Measurements from ENCODE around the gene CDK10. TPM values are rescaled to one million over a fixed set of nuclear protein-coding genes. Genes with fewer than 3 reads are reported as not detected.

CDK10 gene
- total and polyA plus RNA-seq, 9 of the 15 experiments (the other 6 are each of a cell fraction or from before 2014, with no cell fraction given) = 2.0 to 85.1 (median 40.1) TPM

DNA sequence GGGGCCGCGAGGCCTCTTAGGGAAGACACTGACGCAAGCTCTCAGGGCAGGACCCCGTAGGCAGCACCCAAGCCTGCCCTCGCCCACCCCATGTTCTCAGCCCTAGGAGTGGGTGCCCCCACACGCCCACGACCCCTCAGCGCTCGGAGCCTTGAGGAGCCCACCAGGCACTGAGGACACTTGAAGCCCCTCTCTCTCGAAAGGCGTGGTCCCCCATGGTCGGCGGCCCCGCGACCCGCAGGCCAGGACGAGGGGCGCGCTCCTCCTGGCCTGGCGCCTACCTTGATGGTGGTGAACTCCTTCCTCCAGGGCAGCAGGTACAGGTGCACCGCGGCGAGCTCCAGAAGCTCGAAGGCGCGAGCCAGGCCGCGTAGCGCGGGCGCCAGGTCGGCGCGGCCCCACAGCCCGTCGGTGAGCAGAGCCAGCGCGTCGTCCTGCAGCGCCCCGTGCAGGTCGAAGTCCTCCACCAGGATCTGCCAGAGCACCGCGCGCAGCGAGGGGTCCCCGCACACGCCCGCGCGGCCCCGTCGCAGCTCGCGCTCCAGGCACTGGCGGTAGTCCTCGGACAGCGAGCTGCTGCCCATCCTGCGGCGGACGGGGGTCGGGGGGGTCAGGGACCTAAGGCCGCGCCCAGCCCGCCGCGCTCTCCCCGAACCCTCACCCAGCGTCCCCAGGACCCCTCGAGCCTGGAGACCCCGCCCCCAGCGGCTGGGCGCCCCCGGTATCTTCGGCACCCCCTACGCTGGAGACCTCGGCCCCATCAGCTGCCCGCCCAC is 14.3 kb downstream of the CDK10 start (continued):
- TF ChIP-seq, protein P1, sequence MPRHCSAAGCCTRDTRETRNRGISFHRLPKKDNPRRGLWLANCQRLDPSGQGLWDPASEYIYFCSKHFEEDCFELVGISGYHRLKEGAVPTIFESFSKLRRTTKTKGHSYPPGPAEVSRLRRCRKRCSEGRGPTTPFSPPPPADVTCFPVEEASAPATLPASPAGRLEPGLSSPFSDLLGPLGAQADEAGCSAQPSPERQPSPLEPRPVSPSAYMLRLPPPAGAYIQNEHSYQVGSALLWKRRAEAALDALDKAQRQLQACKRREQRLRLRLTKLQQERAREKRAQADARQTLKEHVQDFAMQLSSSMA (CRISPR knock-in tag; IDR thresholded peaks at IDR 0.05) = no peak
- TF ChIP-seq, protein P2, sequence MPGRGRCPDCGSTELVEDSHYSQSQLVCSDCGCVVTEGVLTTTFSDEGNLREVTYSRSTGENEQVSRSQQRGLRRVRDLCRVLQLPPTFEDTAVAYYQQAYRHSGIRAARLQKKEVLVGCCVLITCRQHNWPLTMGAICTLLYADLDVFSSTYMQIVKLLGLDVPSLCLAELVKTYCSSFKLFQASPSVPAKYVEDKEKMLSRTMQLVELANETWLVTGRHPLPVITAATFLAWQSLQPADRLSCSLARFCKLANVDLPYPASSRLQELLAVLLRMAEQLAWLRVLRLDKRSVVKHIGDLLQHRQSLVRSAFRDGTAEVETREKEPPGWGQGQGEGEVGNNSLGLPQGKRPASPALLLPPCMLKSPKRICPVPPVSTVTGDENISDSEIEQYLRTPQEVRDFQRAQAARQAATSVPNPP (IDR thresholded peaks at IDR 0.05; ENCODE audit: borderline replicate concordance, insufficient read depth, insufficient read length) = no peak
- TF ChIP-seq, protein P3, sequence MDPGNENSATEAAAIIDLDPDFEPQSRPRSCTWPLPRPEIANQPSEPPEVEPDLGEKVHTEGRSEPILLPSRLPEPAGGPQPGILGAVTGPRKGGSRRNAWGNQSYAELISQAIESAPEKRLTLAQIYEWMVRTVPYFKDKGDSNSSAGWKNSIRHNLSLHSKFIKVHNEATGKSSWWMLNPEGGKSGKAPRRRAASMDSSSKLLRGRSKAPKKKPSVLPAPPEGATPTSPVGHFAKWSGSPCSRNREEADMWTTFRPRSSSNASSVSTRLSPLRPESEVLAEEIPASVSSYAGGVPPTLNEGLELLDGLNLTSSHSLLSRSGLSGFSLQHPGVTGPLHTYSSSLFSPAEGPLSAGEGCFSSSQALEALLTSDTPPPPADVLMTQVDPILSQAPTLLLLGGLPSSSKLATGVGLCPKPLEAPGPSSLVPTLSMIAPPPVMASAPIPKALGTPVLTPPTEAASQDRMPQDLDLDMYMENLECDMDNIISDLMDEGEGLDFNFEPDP (CRISPR knock-in tag; IDR thresholded peaks at IDR 0.05) = no peak
- TF ChIP-seq, protein P4, sequence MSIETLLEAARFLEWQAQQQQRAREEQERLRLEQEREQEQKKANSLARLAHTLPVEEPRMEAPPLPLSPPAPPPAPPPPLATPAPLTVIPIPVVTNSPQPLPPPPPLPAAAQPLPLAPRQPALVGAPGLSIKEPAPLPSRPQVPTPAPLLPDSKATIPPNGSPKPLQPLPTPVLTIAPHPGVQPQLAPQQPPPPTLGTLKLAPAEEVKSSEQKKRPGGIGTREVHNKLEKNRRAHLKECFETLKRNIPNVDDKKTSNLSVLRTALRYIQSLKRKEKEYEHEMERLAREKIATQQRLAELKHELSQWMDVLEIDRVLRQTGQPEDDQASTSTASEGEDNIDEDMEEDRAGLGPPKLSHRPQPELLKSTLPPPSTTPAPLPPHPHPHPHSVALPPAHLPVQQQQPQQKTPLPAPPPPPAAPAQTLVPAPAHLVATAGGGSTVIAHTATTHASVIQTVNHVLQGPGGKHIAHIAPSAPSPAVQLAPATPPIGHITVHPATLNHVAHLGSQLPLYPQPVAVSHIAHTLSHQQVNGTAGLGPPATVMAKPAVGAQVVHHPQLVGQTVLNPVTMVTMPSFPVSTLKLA (conservative IDR thresholded peaks at IDR 0.05) = no peak; a peak in 1 of 4 replicates
- TF ChIP-seq SPI1 (IDR thresholded peaks at IDR 0.05; ENCODE audit: borderline replicate concordance, low read depth, low read length) (no peak), FOXM1 (IDR thresholded peaks at IDR 0.05; ENCODE audit: low read depth) (no peak), FOXM1 (CRISPR knock-in tag; IDR thresholded peaks at IDR 0.05; ENCODE audit: low read depth) (no peak; the same call in 1 of the 2 replicates), ZNF584 (CRISPR knock-in tag; IDR thresholded peaks at IDR 0.05; ENCODE audit: low read depth) (no peak), CBFA2T3 (IDR thresholded peaks at IDR 0.05) (no peak), SREBF1 (IDR thresholded peaks at IDR 0.05; ENCODE audit: borderline replicate concordance, low read depth, low read length) (no peak), ZSCAN29 (IDR thresholded peaks at IDR 0.05) (no peak)
- TF ChIP-seq, protein P5, sequence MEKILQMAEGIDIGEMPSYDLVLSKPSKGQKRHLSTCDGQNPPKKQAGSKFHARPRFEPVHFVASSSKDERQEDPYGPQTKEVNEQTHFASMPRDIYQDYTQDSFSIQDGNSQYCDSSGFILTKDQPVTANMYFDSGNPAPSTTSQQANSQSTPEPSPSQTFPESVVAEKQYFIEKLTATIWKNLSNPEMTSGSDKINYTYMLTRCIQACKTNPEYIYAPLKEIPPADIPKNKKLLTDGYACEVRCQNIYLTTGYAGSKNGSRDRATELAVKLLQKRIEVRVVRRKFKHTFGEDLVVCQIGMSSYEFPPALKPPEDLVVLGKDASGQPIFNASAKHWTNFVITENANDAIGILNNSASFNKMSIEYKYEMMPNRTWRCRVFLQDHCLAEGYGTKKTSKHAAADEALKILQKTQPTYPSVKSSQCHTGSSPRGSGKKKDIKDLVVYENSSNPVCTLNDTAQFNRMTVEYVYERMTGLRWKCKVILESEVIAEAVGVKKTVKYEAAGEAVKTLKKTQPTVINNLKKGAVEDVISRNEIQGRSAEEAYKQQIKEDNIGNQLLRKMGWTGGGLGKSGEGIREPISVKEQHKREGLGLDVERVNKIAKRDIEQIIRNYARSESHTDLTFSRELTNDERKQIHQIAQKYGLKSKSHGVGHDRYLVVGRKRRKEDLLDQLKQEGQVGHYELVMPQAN (IDR thresholded peaks at IDR 0.05; ENCODE audit: borderline replicate concordance) = no peak
- TF ChIP-seq, protein P6, sequence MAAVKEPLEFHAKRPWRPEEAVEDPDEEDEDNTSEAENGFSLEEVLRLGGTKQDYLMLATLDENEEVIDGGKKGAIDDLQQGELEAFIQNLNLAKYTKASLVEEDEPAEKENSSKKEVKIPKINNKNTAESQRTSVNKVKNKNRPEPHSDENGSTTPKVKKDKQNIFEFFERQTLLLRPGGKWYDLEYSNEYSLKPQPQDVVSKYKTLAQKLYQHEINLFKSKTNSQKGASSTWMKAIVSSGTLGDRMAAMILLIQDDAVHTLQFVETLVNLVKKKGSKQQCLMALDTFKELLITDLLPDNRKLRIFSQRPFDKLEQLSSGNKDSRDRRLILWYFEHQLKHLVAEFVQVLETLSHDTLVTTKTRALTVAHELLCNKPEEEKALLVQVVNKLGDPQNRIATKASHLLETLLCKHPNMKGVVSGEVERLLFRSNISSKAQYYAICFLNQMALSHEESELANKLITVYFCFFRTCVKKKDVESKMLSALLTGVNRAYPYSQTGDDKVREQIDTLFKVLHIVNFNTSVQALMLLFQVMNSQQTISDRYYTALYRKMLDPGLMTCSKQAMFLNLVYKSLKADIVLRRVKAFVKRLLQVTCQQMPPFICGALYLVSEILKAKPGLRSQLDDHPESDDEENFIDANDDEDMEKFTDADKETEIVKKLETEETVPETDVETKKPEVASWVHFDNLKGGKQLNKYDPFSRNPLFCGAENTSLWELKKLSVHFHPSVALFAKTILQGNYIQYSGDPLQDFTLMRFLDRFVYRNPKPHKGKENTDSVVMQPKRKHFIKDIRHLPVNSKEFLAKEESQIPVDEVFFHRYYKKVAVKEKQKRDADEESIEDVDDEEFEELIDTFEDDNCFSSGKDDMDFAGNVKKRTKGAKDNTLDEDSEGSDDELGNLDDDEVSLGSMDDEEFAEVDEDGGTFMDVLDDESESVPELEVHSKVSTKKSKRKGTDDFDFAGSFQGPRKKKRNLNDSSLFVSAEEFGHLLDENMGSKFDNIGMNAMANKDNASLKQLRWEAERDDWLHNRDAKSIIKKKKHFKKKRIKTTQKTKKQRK (IDR thresholded peaks at IDR 0.05; ENCODE audit: borderline replicate concordance, low read depth, low read length) = no peak
- TF ChIP-seq, protein P7, sequence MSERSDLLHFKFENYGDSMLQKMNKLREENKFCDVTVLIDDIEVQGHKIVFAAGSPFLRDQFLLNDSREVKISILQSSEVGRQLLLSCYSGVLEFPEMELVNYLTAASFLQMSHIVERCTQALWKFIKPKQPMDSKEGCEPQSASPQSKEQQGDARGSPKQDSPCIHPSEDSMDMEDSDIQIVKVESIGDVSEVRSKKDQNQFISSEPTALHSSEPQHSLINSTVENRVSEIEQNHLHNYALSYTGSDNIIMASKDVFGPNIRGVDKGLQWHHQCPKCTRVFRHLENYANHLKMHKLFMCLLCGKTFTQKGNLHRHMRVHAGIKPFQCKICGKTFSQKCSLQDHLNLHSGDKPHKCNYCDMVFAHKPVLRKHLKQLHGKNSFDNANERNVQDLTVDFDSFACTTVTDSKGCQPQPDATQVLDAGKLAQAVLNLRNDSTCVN (CRISPR knock-in tag; IDR thresholded peaks at IDR 0.05) = no peak
